ENCODE measurements around the gene HDDC2.
"Not testable (repeated sequence)": the region's sequence is repeated elsewhere in the genome, so short reads cannot be mapped to it uniquely, and the experiment has no call there.

GRCh38 chr6:125280370-125281035 is 21.3 kb downstream of the HDDC2 start:
- not testable (repeated sequence) for TF ChIP-seq CTCF (conservative IDR thresholded peaks at IDR 0.05); EZH2 (IDR thresholded peaks at IDR 0.05; ENCODE audit: low read depth)

All from PC-9 (cell line).